NT2/D1 (cell line): ENCODE data around the gene GSTO2.

ENCODE experiments used
- SUZ12 ChIP-seq: IDR thresholded peaks from 2 replicates; pipeline ENCODE4 v1.6.1; 2011; ENCODE audit not compliant: insufficient read length, insufficient read depth; ENCODE audit errors: extremely low read depth
- YY1 ChIP-seq: IDR thresholded peaks from 2 replicates; pipeline ENCODE4 v1.6.1; 2011; ENCODE audit not compliant: insufficient read length, insufficient read depth
- ZNF274 ChIP-seq: IDR thresholded peaks from 2 replicates; pipeline ENCODE4 v1.6.1; 2011; ENCODE audit warnings: mild to moderate bottlenecking, low read depth, low read length

DNA sequence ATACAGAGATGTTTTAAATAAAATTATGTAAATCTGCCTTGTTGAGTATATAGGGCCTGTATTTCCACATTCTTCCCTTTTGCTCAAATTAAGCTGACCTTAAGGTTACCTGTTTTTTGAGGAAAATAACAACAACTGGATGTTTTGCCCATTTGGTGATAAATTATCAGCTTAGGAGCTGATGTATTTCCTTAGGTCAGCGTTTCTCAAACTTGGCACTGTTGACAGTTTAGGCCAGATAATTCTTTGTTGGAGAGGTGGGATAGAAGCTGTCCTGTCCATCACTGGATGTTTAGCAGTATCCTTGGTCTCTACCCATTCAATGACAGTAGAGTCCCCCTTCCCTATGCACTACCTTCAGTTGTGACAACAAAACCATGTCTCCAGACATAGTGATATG, 7.2 kb downstream of the GSTO2 start:
- TF ChIP-seq YY1 (no peak), ZNF274 (no peak), SUZ12 (no peak)
